Measurements from ENCODE around the gene NGFR.

Gene NGFR

DNA sequence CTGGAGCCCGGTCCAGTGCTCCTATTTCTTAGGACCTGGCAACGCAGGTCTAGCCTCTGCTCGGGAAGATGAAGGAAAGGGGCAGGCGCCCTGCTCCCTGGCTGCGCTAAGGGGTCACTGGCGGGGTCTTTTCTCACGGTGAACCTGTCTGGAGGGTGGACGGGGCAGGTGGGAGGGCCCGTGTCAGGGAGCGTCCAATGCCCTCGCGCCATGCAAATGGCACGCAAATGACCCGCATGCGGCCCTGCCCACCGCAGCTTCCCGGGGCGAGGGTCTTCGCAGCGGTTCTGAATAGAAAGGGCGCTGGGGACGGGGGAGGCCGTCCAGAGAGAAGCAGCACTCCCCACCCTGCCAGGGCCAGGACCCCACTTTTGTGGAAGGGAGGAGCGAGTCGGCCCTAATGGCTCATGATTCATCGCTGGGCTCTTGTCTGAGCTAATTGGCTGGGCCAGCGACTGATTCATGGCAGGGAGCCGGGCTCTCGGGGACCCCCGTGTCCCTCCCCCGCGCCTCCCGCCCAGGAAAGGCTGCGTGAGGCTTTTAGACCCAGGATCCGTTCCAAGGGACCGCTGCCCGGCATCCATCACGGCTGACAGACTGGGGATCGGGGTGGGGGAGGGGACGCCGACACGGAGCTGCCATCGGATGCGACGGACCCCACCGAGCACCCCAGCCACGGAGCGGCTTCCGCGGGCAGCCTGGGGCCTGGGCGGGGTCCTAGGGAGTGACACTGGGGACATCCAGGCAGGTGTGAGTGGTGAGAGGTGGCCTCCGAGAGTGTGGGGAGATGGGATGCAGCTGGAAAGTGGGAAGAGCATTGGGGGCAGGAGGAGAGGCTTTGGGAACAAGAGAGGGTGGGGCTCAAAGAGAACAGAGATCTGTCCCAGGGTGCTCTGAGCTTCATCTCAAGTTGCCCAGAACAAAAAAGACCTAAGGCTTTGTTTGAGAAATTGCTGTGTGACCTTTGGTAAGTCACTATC lies 25.0 kb upstream of the NGFR start:
- DNase-seq (ENCODE audit: low read depth in 2 of 2), result no peak

DNA sequence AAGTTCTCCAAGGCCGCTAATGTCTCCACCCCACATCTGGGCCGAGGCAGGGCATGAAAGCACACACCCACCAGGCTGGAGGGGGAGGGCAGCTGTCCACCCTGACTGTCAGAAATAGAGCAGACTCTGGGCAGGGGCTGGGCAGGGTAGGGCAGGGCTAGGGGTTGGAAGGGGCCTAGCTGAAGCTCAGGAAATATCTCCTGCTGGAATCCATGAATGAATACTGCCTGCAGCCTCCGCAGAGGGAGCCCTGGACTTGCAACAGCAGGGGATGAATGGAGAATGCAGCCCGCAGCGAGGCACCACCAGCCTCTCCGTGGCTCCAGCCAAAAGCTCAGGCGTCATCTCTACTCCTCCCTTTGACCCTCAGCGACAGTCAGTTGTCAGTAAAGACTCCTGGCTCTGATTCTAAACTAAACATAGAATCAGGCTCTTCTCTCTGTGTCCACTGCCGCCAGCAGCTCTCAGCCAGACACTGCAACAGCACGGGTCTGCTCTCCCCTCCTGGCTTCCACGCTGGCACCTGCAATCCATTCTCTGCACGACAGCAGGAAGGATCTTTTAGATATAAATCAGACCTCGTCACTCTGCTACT lies 23.9 kb upstream of the NGFR start:
- no peak for DNase-seq (ENCODE audit: low read depth in 2 of 2)

- DNase-seq (ENCODE audit: low read depth in 2 of 2), result no peak
Measured at GRCh38 chr17:49471769-49472168, 23.3 kb upstream of the NGFR start.

DNA sequence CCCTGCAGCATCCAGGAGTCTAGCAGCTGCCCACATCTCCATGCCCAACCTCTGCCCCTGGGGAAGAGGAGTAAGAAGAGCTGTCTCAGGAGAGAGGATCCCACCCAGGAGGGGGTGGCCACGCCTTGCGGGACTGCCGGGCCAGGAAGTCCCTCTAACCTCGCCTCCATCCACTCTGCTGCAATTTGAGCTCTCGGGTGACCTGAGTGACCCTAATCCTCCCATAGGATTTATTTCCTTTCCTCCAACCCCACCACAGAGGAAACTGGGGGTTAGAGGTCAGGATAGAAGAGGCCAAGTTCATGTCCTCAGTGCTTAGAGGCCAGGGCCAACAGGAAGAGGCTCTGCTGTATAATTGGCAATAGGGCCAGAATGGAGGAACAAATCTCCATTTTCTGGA lies 22.6 kb upstream of the NGFR start:
- DNase-seq (ENCODE audit: low read depth in 2 of 2), result no peak

- DNase-seq (ENCODE audit: low read depth in 2 of 2), result no peak
Measured at GRCh38 chr17:49473900-49474751, 21.0 kb upstream of the NGFR start.

DNA sequence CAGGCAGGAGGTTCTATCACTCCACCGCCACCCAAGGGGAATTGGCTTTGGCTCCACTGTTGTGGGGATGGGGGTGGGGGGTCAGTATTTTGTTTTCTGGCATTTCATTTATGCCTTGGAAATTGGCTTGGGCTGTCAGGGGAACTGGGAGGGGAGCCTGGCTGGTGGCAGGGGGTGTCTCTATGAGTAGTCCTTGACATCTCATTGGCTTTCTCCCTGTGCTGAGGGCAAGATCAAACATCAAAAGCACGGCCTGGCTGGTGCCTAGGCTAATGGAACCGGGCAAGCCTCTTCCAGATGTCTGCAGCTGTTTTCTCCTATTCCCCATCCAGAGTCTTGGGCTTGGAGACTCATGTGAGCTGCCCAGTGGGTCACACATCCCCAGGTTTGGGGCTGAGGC lies 17.4 kb upstream of the NGFR start:
- DNase-seq (ENCODE audit: low read depth in 2 of 2), result no peak

DNA sequence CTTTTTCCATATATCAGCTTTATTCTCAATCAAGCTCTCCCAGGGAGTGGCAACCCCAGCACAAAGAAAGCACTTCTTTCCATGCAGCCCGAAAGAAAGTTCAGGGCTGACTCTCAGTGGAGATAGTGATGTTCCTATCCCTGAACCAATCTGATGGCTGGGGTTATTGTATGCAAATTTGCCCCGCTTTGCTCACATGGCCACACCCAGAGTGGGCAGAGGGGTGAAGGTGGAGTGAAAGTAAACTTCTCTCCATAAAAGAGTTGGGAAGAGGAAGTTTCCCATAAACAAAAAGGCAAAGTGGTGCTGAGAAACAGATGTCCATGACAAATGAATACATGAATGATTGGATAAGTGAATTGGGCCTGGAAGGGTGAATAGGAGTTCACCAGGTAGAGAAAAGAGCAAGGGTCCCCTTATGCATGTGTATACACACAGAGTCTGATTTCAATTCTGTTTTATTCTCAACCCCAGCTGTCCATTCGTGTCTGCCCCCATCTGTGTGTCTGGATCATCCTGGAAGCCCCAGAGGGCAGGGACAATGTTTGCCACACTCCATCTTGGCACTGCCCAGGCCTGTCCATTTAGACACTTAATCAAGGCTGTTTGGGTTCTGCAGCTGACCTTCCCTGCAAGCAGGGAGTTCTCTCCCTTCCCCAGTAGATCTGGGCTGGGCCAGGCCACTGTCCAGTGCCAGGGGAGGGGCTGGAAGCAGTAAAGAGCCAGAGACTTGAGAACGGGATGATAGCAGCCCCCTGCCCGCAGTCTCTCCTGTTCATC lies 14.1 kb upstream of the NGFR start:
- DNase-seq (ENCODE audit: low read depth in 2 of 2), result no peak

DNA sequence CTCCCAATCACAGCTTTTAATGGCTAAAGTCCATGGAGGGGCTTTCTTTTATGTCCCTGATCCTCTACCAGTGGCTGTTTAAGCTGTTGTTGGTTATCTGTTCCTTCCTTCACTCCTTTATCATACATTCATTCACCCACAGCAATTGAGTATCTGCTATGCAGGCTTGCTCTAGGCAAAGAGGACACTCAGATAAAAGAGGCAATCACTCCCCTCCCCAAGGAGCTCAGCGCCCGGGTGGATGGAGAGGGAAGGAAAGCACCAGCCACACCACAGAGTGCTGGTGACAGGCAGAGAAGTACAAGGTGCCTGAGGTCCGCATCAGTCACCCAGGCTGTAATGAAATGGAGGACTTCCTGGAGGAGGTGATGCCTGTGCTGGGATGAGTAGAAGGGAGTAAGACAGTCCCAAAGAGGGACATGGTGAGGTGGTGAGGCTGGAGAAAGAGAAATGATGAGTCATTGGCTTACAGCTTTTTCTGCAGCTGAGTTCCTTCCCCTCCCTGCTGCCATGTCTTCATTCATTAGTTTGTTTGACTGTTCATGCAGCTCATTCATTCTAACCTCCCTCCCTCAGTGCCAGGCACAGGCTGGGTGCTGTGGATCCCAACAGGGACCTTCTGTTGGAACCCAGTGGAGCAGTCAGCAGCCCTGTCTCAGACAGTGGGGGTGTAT lies 12.8 kb upstream of the NGFR start:
- DNase-seq (ENCODE audit: low read depth in 2 of 2), result no peak

DNA sequence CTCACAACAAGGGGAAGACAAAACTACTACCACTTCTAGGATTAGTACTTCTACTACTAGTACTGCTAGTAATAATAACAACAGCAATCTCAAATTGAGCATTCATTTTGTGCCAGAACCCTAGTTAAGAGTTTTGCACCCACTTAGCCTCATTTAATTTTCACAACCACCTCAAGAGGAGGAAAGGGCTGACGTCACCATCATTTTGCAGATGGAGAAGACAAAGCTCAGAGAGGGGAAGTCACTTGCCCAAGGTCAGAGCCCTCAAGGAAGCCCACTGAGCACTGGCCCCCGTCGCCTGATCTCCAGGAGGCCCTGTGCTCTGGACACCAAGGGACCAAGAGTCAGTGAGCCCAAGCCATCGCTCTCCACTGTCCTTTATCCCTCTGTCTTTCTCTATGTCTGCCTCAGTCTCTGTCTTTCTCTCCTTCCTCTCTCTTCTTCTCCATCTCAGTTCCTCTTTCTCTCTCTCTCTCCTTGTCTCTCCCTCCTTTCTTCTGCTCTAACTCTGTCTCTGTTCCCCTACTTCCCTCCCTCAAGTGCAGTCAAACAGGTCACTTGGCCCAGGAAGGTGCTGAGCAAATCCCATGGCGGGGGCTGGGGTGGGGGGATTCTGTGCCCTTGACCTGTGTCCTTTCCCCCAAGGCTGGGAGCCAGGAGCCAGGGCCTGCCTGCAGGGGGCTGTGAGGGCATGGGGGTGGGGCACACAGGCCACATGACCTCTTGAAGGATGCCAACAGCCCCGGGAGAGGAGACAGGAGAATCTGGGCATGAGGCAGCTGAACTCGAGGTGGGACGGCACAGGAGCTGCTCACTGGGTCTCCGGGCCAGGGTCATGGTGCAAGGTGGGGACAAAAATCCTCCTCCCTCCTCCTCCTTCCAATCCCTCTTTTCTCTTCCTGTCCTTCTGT lies 11.2 kb upstream of the NGFR start:
- no peak for DNase-seq (ENCODE audit: low read depth in 2 of 2)

DNA sequence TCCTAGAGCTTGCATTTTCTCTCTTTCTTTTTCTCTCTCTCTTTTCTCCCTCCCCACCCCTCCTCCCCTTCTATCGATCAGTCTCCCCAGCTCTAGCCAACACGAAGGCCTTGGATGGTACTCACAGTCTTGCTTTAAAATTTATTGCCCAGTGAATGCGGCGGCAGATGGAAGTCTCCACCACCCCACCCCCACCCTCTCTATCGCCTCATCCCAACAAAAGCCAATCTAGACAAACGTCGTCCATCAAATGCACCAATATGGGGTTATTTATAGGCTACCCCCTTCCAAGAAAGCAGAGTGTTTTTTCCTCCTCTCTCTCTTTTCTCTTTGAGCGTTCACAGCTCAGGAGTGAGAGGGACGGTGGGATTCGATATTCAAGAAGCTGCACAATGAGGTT lies 10.5 kb upstream of the NGFR start:
- no peak for DNase-seq (ENCODE audit: low read depth in 2 of 2)

GRCh38 chr17:49486012-49486641 lies 9.0 kb upstream of the NGFR start:
- no peak for DNase-seq (ENCODE audit: low read depth in 2 of 2)

DNA sequence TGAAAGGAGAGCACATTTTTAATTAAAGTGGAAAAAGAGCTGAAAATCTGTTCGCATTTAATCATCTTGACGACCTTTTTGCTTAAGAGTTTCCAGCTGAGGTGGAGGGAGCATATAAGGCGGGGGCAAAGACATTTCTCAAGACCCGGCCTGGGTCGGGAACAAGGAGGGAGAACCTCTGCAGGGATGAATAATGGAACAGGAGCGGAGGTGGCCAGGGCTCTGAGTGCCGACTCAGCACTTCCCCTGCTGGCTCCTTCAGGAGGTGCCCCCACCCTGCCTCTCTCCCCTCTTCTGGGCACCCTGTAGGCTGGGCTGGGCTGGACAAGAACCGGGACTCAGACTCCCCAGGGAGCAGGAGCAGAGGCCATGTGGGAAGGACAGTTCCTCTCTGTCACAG lies 7.9 kb upstream of the NGFR start:
- no peak for DNase-seq (ENCODE audit: low read depth in 2 of 2)

- DNase-seq (ENCODE audit: low read depth in 2 of 2), result no peak
Measured at GRCh38 chr17:49488612-49489011, 6.5 kb upstream of the NGFR start.

- no peak for DNase-seq (ENCODE audit: low read depth in 2 of 2)
Measured at GRCh38 chr17:49489348-49489747, 5.7 kb upstream of the NGFR start.

DNA sequence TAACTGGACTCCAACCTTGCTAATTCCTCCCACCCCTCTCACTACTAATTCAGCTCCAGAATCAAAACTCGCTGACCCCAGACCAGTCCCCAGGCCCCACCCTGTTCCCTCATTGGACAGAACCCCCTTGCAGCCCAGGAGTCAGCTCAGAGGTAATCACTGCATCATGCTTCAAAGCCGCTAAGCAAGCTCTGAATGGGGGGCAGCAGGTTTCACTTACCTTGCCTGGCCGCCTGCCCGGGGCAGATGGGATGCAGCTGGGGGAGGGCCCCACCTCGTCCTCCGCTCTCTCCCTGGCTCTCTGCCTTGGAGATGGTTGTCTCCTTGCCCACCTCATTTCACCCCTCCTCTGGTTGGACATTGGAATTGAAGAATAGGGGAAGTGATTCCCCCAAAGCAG lies 4.8 kb upstream of the NGFR start:
- DNase-seq (ENCODE audit: low read depth in 2 of 2), result no peak

- no peak for DNase-seq (ENCODE audit: low read depth in 2 of 2)
Measured at GRCh38 chr17:49491192-49491769, 3.8 kb upstream of the NGFR start.

- DNase-seq (ENCODE audit: low read depth in 2 of 2), result no peak
Measured at GRCh38 chr17:49494399-49494985, 601 bp upstream of the NGFR start.

GRCh38 chr17:49495842-49496182 lies 719 bp downstream of the NGFR start:
- no peak for DNase-seq (ENCODE audit: low read depth in 2 of 2)
